Stimulated activated CD4-positive, alpha-beta T cell treated with anti-CD3 and anti-CD28 coated beads, Interleukin-15, amount 100 ng/mL, for 1 hour (primary cell): ENCODE data around the gene UGCG.
"Not testable (repeated sequence)": the region's sequence is repeated elsewhere in the genome, so short reads cannot be mapped to it uniquely, and the experiment has no call there.

Experiments
- DNase-seq, 2 donors: peaks; one replicate each; pipeline ENCODE4 v3.0.0-alpha.2; 2020; ENCODE audit warnings: low read depth in 1 of 2, low spot score in 1 of 2

The UGCG gene

DNA sequence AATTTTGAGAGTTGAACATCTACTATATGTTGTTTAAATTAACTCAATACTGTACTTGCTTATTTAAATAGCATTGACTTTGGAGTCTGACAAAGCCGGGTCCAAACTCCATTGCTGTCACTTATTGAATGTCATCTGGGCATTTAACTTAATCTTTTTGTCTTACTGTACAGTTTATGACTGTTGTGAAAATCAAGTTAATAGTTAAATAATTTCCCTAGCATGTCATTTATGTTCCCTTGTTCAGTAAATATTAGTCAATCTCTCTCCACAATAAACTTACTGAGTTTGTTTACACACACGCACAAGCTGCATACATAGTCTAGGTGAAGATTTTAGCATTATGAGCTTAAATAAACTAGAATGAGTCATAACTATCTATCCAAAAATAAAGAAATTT is 6.3 kb upstream of the UGCG start:
- DNase-seq: no peak

DNA sequence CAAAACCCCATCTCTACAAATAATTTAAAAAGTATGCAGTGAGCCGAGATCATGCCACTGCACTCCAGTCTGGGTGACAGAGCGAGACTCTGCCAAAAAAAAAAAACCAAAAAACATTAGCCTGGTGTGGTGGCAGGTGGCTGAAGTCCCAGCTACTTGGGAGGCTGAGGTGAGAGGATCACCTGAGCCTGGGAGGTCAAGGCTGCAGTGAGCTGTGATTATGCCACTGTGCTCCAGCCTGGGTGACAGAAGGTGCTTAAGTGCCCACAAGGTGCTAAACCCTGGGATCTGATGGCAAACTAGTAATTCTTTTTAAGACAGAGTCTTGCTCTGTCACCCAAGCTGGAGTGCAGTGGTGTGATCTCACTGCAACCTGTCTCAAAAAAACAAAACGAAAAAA is 5.7 kb upstream of the UGCG start:
- DNase-seq: not testable (repeated sequence)

DNA sequence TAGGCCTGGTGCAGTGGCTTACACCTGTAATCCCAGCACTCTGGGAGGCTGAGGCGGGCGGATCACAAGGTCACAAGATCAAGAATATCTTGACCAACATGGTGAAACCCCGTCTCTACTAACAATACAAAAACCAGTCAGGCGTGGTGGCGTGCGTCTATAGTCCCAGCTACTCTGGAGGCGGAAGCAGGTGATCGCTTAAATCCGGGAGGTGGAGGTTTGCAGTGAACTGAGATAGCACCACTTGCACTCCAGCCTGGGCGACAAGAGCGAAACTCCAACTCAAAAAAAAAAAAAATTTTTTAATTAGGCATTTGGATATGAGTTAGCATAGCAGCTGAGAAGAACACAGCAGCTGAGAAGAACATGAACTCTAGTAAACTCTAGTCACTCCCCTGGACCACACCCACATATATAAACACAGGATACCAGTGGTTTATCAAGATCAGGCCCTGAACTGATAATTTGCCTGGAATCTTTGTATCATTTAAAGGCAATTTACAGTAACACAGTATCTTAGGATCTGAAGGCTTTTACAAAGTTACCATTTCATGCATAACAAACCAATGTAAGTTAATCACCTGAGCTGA is 4.6 kb upstream of the UGCG start:
- no peak for DNase-seq

DNA sequence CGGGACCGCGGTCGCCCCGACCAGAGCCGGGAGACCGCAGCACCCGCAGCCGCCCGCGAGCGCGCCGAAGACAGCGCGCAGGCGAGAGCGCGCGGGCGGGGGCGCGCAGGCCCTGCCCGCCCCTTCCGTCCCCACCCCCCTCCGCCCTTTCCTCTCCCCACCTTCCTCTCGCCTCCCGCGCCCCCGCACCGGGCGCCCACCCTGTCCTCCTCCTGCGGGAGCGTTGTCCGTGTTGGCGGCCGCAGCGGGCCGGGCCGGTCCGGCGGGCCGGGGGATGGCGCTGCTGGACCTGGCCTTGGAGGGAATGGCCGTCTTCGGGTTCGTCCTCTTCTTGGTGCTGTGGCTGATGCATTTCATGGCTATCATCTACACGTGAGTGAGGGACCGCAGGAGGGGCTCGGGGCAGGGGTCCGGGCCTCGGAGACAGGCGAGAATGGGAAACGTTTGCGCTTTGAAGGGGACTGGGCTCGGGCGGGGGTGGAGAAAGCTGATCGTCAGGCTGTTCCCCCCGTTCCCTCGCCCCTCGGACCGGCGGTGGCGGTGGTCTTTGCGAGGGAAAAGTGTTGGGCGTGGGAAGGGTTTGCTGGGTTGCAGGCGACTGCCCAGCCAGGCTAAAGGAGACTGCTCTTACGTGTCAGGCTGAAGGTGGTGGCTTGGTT is 457 bp downstream of the UGCG start:
- no peak for DNase-seq

DNA sequence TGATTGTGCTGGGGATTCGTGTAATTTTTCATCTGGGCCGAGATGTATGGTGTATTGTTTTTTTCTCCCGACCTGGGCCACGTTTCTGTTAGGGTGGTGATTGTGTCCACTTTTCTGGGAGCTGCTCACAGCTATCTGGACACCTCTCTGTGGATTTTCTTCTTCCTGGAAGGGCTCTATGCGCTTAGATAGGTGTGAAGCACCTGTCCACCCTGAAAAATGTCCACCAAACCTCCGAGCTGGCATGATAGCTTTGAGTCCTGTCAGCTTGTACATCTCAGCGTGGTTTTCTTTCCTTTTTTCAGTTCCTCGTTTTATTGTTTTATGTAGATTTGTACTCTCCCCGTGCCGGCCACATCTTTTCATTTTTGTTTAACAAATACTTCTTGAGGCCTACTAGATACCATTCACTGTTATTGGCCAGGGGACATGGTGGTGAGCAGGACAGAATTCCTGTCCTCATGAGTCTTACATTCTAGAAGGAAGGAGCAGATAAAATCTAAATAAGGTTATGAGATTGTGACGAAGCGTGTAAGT is 1.1 kb downstream of the UGCG start:
- no peak for DNase-seq

DNA sequence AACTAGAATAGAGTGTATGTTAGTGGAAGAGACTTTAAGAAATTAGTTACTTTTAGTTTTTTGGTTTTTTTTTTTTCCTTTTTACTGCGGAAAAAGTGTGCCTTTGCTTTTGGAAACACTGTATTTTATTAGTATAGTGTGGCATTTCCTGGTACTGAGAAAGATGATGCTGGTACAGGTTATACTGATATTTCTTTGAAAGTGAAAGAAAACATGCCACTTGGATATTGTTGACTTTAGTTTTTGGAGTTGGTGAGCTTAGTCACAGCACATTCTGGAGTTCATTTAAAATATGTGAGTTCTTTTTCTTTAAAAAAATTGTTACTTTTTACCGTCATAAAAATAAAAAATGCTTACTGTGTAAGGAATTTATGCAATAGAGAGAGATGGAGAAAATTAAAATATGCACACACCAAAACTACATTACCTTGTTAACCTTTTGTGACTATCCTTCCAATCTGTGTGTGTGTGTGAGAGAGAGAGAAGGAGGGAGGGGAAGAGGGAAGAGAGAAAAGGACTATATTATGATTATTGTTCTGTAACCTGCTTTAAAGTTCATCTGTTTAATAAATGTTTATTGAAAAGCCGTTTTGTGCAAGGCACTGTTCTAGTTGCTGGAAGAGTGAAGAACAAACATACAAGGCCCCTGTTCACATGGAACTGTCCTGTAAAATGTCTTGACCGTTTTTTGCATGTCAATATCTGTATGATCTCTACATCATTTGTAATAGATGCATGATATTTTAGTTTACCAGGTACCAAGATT is 1.9 kb downstream of the UGCG start:
- DNase-seq: no peak

DNA sequence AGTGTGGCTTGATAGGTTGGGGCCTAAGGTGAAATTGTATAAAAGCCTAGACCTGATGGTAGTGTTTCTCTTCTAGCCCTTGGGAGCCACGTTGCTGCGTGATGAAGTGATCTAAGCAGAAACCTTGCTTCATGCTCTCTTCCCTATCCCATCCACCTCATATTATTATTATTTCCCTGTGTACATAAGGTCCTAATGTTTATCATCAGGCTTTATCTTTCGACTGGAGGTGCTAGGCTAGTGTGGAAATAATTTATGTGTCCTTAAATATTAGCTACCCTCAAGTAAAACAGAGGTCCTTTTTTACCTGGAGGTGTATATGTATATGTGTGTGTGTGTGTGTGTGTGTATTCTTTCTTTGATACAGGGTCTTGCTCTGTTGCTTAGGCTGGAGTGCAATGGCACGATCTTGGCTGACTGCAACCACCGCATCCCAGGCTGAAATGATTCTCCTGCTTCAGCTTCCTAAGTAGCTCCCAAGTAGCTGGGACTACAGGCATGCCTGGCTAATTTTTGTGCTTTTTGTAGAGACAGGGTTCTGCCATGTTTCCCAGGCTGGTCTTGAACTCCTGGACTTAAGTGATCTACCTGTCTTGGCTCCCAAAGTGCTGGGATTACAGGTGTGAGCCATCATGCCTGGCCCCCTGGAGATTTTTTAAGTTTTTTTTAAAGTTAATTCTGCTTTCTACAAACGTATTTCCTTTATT is 3.7 kb downstream of the UGCG start:
- no peak for DNase-seq

DNA sequence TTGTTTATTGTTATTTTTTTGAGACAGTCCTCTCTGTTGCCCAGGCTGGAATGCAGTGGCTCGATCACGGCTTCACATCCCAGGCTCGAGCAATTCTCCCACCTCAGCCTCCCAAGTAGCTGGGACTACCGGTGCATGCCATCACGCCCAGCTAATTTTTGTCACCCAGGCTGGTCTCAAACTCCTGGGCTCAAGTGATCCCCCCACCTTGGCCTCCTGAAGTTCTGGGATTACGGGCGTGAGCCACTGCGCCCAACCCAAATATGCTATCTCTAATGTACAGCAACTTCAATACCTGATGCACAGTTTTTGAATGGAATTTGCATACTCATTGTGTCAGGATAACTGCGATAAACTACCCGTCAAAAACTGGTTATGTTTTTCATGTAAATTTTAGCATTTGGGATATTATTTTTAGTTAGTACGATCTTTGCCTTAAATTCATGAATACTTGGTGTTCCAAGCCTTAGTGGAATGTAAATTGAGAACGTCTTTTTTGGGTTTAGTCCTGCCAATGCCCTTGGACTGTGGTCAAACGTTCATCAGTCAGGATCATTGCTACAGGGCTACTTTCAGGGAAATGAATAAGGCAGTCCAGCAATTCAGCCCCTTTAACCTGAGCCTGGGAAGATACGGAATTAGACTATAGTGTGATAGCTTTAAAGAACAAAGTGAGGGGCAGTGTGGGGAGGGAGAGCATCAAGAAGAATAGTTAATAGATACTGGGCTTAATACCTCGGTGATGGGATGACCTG is 4.4 kb downstream of the UGCG start:
- no peak for DNase-seq

DNA sequence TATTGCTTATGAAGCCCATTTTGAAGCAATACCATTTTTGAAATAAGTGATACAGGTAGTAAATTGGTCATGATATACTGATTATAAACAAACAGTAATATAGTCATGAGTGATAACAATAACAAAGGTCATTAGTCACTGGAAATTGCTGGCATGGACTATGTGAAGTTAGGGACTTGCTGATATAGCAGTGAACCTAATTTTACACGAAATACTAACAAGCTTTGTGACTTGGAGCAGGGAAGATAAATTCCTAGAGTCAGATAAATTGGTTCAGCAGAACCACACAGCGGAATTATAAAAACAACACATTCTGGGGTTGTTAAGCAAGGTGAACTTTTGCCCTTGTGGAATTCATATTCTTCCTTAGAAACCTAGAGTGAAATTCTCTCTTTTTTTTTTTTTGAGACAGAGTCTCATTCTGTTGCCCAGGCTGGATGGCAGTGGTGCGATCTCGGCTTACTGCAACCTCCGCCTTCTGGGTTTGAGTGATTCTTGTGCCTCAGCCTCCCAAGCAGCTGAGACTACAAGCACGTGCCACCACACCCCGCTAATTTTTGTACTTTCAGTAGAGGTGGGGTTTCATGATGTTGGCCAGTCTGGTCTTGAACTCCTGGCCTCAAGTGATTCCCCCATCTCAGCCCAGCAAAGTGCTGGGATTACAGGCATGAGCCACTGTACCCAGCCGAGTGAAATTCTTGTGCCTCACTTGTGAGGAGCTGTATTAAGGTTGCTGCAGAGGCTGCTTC is 6.0 kb downstream of the UGCG start:
- DNase-seq: no peak

DNA sequence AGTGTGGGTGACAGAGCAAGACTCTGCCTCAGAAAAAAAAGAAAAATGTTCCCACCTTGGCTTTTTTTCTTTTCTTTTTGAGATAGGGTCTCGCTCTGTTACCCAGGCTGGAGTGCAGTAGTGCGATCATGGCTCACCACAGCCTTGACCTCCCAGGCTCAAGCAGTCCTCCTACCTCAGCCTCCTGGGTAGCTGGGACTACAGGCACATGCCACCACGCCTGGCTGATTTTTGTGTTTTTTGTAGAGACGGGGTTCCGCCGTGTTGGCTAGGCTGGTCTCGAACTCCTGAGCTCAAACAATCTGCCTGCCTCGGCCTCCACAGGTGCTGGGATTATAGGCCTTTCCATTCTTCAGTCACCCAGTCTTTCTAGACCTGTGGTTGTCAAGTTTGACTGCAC is 6.9 kb downstream of the UGCG start:
- DNase-seq: not testable (repeated sequence)

DNA sequence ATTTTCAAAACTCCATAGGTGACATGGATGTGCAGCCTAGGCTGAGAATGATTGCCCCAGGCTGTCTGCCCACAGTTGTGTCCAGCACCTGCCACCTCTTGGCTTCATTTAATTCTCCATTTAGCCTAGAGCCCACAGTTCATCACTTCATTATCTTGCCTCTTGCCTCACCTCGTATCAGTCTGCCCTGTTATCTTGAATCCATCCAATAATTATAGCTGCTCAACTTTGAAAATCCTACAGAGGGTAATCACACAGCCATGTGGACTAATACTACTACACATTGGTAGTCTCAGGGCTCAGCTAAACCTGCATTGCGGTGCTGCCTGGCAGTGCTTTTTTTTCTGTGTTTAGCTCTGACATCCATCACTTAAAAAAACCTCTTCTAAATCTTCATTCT is 7.4 kb downstream of the UGCG start:
- no peak for DNase-seq

DNA sequence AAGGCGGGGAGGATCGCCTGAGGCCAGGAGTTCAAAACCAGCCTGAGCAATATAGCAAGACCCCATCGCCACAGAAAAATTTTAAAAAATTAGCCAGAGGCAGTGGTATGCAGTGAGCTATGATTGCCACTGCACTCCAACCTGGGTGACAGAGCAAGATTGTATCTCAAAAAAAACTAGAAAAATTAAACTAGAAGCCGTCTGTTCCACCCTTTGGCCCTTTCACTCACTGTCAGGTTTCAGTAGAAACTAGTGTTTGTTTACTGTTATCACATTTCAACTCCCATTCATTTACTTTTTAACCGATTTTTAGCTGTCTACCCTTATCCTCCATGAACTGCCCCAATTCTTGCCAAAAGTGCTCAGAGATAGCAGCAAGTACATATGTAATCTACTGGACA is 8.3 kb downstream of the UGCG start:
- DNase-seq: no peak

DNA sequence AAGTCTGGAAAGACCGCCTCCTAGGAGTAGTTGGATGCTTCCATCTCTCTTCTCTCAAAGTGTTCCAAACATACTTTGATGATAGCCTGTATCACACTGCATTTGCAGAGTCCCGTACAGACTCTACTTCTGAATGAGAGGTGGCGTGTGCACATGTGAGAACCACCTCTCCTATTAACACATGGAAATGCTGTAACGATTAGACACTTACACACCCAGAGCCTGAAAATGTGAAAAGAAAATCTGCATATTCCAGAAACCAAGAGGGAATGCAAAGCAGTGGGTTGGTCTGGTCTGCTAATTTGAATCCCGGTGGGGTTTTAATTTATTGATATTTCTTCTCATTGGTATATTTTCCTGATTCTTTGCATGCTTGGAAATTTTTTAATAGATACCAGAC is 10.5 kb downstream of the UGCG start:
- DNase-seq: no peak

DNA sequence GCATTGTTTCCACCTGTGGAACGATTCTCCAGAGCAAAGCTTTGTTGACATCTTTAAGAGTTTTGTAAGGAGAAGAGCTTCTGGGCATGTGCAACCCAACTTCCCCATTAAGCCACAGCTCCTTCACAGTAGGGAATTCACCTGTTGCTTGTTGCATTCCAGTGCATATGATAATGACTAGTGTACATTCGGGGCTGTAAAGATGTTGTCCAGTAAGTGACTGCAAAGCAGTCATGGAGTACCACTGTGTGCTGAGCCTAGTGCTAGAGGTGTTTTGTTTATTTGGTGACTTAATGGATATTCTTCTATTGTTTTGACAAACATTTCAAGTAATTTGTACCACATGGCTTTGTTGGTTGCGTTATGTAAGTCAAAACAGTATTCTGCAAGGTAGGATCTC is 12.8 kb downstream of the UGCG start:
- DNase-seq: no peak

DNA sequence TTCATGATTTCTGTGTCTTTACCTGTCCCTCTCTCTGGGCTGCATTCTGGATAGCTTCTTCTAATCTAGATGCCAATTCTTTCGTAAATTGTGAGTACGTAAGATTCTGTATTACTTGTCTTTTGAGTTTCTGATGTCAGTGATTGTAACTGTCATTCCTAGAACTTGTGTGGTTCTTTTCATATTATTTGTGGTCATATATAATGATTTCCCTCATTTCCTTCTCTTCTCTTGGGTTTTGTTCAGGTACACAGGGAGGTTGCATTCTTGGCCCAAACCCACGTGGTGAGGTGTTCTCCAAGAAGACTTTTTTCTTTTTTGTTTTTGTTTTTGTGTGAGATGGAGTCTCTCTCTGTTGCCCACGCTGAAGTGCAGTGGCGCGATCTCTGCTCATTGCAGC is 13.8 kb downstream of the UGCG start:
- DNase-seq: no peak

DNA sequence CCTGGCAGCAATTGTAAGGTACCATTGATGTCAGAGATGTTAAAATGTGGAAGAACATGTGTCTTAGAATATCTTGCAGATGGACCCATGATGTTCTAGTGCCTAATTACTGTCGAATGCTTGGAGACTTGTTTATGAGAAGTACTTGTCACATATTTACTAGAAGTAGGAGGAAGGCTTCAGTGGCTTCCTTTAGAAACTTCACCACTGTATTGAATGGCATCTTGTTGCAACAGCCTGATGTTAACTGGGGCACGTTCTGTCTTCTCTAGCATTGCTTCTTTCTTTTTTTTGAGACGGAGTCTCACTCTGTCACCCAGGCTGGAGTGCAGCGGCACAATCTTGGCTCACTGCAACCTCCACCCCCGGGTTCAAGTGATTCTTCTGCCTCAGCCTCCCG is 16.5 kb downstream of the UGCG start:
- no peak for DNase-seq

DNA sequence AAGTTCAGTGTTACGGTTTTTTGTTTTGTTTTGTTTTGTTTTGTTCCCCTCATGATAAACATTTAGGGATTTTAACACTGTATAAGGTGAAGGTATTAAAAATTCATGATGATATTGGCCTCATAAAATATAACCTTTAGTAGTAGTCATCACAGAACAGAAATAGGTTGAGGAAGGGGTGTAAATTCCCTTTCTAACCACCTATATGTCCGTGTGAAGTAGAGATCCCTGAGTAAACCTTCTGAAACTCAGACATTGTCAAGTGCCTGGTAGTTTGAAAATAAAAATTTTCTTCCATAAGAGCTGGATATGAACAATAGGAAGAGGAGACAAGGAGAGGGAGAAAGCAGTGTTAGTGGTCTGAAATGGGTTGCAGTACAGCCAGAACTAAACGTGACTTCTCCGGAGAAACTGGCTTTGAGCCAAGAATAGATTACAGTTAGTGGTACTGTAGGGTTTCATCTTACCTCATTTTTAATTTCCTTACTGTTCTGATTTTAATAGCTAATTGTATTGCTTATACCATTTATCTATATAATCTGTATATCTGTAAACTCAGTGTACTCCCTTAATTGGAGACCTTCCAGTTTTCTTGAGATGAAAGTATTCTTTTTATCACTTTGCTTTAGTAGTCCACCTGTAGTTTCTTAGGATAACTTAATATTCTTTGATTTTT is 18.3 kb downstream of the UGCG start:
- DNase-seq: no peak

DNA sequence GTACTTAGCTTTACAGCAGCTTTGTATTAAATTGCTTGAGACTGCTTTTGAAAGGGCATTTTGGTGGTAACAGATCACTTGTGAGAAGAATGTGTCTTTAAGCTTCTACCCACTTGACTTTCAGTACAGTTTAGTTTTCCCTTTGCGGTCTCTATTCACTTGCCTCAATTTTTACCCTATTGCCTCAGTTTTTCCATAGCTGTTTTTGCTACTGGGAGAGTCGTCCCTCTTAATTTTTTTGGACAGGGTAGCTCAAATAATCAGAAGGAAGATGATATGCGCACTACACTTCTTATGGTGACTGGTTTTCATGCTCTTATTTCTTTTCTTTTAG is 18.8 kb downstream of the UGCG start:
- DNase-seq: no peak

DNA sequence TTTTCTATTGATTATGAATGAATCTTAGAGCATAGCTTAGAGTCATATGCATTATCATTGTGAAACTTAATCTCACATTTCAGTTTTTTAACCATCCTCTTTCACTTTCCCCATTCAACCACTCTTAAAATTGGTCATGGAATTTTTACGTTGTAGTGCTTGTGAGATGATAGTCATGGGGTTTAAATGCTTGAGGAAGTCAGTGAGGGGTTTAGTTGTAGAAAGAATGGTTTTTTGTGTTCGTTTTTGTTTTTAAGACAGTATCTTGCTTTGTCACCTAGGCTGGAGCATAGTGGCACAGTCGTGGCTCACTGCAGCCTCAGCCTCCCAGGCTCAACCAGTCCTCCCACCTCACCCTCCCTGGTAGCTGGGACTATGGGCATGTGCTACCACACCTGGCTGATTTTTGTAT is 19.6 kb downstream of the UGCG start:
- DNase-seq: no peak

DNA sequence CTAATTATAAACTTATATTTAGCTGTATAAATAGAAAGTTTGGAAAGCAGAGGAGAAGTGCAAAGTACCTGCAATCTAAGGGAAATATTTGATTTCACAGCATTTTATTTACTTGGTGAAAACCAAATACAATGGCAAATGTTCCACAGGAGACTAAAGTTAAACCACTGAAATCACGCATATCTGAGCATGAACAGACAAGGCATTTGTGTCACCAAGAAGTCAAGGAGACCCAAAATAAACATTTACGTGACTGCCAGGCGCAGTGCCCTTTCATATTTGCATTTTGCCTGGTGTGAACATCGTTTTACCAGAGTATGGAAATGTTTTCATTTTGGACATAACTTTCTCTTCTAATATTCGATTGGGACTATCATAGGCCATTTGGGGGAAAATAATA is 20.6 kb downstream of the UGCG start:
- DNase-seq: no peak
